ENCODE measurements around the gene ZNF433. TPM values are rescaled to one million over a fixed set of nuclear protein-coding genes. Genes with fewer than 3 reads are reported as not detected.

ZNF433 gene
- total and polyA plus RNA-seq, 10 of the 15 experiments (the other 5 are each of a cell fraction or from before 2014, with no cell fraction given): 0.79 to 2.9 (median 1.7) TPM

DNA sequence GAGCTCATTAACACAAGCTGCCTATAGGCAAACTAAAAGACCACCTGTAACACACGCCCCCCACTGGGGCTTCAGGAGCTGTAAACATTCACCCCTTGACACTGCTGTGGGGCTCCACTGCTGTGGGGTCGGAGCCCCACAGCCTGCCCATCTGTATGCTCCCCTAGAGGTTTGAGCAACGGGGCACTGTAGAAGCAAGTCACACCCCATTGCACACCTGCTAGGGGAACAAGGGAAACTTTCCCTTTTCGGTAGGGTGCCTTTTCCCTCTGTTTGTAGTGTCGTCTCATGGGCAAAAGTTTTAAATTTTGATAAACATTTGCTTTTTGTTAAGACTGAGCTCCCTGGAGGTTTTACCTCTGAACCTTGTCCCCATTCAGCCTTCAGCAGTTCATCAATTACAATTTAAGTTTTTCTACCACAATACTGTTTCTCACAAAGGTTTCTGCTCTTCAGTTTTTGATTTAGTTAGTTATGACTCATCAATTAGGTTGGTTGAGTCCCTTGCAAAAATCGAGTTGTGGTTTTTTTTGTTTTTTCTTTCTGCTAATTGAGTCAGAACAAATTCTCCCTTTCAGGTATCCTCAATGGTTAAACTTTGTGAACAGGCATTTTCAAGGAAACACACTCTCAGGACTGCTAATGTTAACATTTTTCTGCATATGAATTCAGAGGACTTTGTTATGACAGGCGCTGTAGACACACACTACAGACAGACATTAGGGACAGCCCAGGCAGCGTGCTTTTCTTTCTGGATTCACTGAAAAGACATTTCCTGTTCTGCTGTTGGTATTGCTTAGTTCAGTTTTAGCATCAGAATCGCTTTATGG is 35.1 kb downstream of the ZNF433 start (continued):
- TF ChIP-seq, protein P1, sequence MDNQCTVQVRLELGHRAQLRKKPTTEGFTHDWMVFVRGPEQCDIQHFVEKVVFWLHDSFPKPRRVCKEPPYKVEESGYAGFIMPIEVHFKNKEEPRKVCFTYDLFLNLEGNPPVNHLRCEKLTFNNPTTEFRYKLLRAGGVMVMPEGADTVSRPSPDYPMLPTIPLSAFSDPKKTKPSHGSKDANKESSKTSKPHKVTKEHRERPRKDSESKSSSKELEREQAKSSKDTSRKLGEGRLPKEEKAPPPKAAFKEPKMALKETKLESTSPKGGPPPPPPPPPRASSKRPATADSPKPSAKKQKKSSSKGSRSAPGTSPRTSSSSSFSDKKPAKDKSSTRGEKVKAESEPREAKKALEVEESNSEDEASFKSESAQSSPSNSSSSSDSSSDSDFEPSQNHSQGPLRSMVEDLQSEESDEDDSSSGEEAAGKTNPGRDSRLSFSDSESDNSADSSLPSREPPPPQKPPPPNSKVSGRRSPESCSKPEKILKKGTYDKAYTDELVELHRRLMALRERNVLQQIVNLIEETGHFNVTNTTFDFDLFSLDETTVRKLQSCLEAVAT (IDR thresholded peaks at IDR 0.05): peak; percentile 50; the same call in 1 of the 2 replicates
- TF ChIP-seq ZBED1 (IDR thresholded peaks at IDR 0.05; ENCODE audit: borderline replicate concordance) (peak; percentile 55; the same call in 1 of the 2 replicates), GABPA (IDR thresholded peaks at IDR 0.05; ENCODE audit: low read depth) (0 out of 2 replicates have a peak, but pooled peaks have one; percentile 39), BHLHE40 (IDR thresholded peaks at IDR 0.05; ENCODE audit: borderline replicate concordance in 1 of 2, low read depth in 2 of 2, low read length in 1 of 2) (peak in 1 of 2 experiments; percentile 21; a peak in 1 of 4 replicates), DPF2 (IDR thresholded peaks at IDR 0.05) (peak; percentile 96)
- TF ChIP-seq, protein P2, sequence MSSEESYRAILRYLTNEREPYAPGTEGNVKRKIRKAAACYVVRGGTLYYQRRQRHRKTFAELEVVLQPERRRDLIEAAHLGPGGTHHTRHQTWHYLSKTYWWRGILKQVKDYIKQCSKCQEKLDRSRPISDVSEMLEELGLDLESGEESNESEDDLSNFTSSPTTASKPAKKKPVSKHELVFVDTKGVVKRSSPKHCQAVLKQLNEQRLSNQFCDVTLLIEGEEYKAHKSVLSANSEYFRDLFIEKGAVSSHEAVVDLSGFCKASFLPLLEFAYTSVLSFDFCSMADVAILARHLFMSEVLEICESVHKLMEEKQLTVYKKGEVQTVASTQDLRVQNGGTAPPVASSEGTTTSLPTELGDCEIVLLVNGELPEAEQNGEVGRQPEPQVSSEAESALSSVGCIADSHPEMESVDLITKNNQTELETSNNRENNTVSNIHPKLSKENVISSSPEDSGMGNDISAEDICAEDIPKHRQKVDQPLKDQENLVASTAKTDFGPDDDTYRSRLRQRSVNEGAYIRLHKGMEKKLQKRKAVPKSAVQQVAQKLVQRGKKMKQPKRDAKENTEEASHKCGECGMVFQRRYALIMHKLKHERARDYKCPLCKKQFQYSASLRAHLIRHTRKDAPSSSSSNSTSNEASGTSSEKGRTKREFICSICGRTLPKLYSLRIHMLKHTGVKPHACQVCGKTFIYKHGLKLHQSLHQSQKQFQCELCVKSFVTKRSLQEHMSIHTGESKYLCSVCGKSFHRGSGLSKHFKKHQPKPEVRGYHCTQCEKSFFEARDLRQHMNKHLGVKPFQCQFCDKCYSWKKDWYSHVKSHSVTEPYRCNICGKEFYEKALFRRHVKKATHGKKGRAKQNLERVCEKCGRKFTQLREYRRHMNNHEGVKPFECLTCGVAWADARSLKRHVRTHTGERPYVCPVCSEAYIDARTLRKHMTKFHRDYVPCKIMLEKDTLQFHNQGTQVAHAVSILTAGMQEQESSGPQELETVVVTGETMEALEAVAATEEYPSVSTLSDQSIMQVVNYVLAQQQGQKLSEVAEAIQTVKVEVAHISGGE (CRISPR knock-in tag; IDR thresholded peaks at IDR 0.05): no peak
- TF ChIP-seq, protein P3, sequence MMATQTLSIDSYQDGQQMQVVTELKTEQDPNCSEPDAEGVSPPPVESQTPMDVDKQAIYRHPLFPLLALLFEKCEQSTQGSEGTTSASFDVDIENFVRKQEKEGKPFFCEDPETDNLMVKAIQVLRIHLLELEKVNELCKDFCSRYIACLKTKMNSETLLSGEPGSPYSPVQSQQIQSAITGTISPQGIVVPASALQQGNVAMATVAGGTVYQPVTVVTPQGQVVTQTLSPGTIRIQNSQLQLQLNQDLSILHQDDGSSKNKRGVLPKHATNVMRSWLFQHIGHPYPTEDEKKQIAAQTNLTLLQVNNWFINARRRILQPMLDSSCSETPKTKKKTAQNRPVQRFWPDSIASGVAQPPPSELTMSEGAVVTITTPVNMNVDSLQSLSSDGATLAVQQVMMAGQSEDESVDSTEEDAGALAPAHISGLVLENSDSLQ (IDR thresholded peaks at IDR 0.05): peak; percentile 47; the same call in 1 of the 2 replicates
- TF ChIP-seq, protein P4, sequence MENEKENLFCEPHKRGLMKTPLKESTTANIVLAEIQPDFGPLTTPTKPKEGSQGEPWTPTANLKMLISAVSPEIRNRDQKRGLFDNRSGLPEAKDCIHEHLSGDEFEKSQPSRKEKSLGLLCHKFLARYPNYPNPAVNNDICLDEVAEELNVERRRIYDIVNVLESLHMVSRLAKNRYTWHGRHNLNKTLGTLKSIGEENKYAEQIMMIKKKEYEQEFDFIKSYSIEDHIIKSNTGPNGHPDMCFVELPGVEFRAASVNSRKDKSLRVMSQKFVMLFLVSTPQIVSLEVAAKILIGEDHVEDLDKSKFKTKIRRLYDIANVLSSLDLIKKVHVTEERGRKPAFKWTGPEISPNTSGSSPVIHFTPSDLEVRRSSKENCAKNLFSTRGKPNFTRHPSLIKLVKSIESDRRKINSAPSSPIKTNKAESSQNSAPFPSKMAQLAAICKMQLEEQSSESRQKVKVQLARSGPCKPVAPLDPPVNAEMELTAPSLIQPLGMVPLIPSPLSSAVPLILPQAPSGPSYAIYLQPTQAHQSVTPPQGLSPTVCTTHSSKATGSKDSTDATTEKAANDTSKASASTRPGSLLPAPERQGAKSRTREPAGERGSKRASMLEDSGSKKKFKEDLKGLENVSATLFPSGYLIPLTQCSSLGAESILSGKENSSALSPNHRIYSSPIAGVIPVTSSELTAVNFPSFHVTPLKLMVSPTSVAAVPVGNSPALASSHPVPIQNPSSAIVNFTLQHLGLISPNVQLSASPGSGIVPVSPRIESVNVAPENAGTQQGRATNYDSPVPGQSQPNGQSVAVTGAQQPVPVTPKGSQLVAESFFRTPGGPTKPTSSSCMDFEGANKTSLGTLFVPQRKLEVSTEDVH (IDR thresholded peaks at IDR 0.05; ENCODE audit: low read depth, partially characterized antibody): peak; percentile 22
- TF ChIP-seq, protein P5, sequence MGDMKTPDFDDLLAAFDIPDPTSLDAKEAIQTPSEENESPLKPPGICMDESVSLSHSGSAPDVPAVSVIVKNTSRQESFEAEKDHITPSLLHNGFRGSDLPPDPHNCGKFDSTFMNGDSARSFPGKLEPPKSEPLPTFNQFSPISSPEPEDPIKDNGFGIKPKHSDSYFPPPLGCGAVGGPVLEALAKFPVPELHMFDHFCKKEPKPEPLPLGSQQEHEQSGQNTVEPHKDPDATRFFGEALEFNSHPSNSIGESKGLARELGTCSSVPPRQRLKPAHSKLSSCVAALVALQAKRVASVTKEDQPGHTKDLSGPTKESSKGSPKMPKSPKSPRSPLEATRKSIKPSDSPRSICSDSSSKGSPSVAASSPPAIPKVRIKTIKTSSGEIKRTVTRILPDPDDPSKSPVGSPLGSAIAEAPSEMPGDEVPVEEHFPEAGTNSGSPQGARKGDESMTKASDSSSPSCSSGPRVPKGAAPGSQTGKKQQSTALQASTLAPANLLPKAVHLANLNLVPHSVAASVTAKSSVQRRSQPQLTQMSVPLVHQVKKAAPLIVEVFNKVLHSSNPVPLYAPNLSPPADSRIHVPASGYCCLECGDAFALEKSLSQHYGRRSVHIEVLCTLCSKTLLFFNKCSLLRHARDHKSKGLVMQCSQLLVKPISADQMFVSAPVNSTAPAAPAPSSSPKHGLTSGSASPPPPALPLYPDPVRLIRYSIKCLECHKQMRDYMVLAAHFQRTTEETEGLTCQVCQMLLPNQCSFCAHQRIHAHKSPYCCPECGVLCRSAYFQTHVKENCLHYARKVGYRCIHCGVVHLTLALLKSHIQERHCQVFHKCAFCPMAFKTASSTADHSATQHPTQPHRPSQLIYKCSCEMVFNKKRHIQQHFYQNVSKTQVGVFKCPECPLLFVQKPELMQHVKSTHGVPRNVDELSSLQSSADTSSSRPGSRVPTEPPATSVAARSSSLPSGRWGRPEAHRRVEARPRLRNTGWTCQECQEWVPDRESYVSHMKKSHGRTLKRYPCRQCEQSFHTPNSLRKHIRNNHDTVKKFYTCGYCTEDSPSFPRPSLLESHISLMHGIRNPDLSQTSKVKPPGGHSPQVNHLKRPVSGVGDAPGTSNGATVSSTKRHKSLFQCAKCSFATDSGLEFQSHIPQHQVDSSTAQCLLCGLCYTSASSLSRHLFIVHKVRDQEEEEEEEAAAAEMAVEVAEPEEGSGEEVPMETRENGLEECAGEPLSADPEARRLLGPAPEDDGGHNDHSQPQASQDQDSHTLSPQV (IDR thresholded peaks at IDR 0.05): peak; percentile 32; the same call in 1 of the 2 replicates
- TF ChIP-seq, protein P6, sequence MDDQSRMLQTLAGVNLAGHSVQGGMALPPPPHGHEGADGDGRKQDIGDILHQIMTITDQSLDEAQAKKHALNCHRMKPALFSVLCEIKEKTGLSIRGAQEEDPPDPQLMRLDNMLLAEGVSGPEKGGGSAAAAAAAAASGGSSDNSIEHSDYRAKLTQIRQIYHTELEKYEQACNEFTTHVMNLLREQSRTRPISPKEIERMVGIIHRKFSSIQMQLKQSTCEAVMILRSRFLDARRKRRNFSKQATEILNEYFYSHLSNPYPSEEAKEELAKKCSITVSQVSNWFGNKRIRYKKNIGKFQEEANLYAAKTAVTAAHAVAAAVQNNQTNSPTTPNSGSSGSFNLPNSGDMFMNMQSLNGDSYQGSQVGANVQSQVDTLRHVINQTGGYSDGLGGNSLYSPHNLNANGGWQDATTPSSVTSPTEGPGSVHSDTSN (IDR thresholded peaks at IDR 0.05; ENCODE audit: insufficient replicate concordance, low read depth, low read length): peak; percentile 26

Measured in GM12878 (cell line).